Measurements from ENCODE around the gene MRTFA.

GRCh38 chr22:40423310-40423688 lies 213.2 kb downstream of the MRTFA start:
- TF ChIP-seq CTCF (IDR thresholded peaks at IDR 0.05 in 8 of 11, conservative IDR thresholded peaks at IDR 0.05 in 3 of 11) (no peak), POLR2A (IDR thresholded peaks at IDR 0.05) (no peak)
